Measurements from ENCODE around the gene CLUH.

DNA sequence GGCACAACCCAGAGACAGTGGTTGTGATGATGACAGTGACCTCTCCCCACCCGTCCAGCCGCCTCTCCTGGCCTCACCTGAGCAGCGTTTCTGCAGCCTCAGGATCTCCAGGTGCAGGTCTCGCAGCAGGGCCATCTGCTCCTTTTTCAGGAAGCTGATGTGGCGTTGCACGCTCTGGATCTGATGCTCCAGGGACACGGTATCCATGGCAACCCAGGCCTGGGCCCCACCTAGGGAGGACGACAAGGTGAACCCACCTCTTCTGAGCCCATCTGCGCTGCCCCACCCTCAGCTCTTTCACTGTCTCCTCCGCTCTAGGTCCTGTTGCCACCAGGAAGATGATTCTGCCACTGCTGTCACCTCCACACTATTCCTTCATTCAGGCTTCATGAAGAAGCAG is 23.4 kb upstream of the CLUH start:
- no peak for TF ChIP-seq POLR2A (IDR thresholded peaks at IDR 0.05)
- TF ChIP-seq, protein P1, sequence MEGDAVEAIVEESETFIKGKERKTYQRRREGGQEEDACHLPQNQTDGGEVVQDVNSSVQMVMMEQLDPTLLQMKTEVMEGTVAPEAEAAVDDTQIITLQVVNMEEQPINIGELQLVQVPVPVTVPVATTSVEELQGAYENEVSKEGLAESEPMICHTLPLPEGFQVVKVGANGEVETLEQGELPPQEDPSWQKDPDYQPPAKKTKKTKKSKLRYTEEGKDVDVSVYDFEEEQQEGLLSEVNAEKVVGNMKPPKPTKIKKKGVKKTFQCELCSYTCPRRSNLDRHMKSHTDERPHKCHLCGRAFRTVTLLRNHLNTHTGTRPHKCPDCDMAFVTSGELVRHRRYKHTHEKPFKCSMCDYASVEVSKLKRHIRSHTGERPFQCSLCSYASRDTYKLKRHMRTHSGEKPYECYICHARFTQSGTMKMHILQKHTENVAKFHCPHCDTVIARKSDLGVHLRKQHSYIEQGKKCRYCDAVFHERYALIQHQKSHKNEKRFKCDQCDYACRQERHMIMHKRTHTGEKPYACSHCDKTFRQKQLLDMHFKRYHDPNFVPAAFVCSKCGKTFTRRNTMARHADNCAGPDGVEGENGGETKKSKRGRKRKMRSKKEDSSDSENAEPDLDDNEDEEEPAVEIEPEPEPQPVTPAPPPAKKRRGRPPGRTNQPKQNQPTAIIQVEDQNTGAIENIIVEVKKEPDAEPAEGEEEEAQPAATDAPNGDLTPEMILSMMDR (IDR thresholded peaks at IDR 0.05), result no peak

Data from right lobe of liver (tissue), 4 donors.